Measurements from ENCODE around the gene SPSB3. TPM values are rescaled to one million over a fixed set of nuclear protein-coding genes. Genes with fewer than 3 reads are reported as not detected.

The SPSB3 gene
- total RNA-seq, 1 experiment from 2014 or later, result 12.4 TPM

GRCh38 chr16:1820096-1820945 lies 38.0 kb upstream of the SPSB3 start:
- Histone ChIP-seq H3K36me3 (no peaks in the 10 kb centered on the region), H3K4me1 (no peaks in the 10 kb centered on the region), H3K27ac (no peak overlapping the region), H3K9me3 (replicated peaks) (no peaks in the 10 kb centered on the region), H3K27me3 (no peaks in the 10 kb centered on the region), H3K4me3 (no peak overlapping the region)
- DNase-seq, result no peak

- no peaks in the 10 kb centered on the region for H3K27me3 ChIP-seq
- H3K36me3 ChIP-seq, result no peaks in the 10 kb centered on the region
- H3K4me3 ChIP-seq, result no peak overlapping the region
- H3K27ac ChIP-seq, result no peak overlapping the region
- H3K9me3 ChIP-seq (replicated peaks), result no peaks in the 10 kb centered on the region
- DNase-seq, result no peak
- no peaks in the 10 kb centered on the region for H3K4me1 ChIP-seq
These were observed 37.2 kb upstream of the SPSB3 start for GRCh38 chr16:1819611-1820010.

GRCh38 chr16:1818873-1819525 lies 36.6 kb upstream of the SPSB3 start:
- Histone ChIP-seq H3K4me3 (no peak overlapping the region), H3K27me3 (no peaks in the 10 kb centered on the region), H3K27ac (no peak overlapping the region), H3K4me1 (no peaks in the 10 kb centered on the region), H3K9me3 (replicated peaks) (no peaks in the 10 kb centered on the region), H3K36me3 (no peaks in the 10 kb centered on the region)
- DNase-seq, result no peak

- no peak overlapping the region for H3K4me3 ChIP-seq
- no peaks in the 10 kb centered on the region for H3K36me3 ChIP-seq
- no peak overlapping the region for H3K27ac ChIP-seq
- DNase-seq, result no peak
- no peaks in the 10 kb centered on the region for H3K27me3 ChIP-seq
- H3K9me3 ChIP-seq (replicated peaks), result no peaks in the 10 kb centered on the region
- H3K4me1 ChIP-seq, result no peaks in the 10 kb centered on the region
These were observed 36.0 kb upstream of the SPSB3 start for GRCh38 chr16:1818204-1818872.

GRCh38 chr16:1817716-1818115 lies 35.3 kb upstream of the SPSB3 start:
- H3K36me3 ChIP-seq, result no peaks in the 10 kb centered on the region
- DNase-seq, result no peak
- no peaks in the 10 kb centered on the region for H3K9me3 ChIP-seq (replicated peaks)
- H3K4me3 ChIP-seq, result no peak overlapping the region
- H3K27ac ChIP-seq, result no peak overlapping the region
- no peaks in the 10 kb centered on the region for H3K27me3 ChIP-seq
- H3K4me1 ChIP-seq, result no peaks in the 10 kb centered on the region

GRCh38 chr16:1817276-1817589 lies 34.9 kb upstream of the SPSB3 start:
- Histone ChIP-seq H3K4me1 (no peaks in the 10 kb centered on the region), H3K27me3 (no peaks in the 10 kb centered on the region), H3K36me3 (no peaks in the 10 kb centered on the region), H3K9me3 (replicated peaks) (no peaks in the 10 kb centered on the region), H3K4me3 (no peak overlapping the region), H3K27ac (no peak overlapping the region)
- DNase-seq, result no peak

GRCh38 chr16:1816396-1817275 lies 34.3 kb upstream of the SPSB3 start:
- H3K36me3 ChIP-seq, result no peaks in the 10 kb centered on the region
- no peaks in the 10 kb centered on the region for H3K9me3 ChIP-seq (replicated peaks)
- no peak overlapping the region for H3K27ac ChIP-seq
- no peaks in the 10 kb centered on the region for H3K4me1 ChIP-seq
- no peaks in the 10 kb centered on the region for H3K27me3 ChIP-seq
- H3K4me3 ChIP-seq, result no peak overlapping the region
- DNase-seq, result no peak

GRCh38 chr16:1815461-1815860 lies 33.1 kb upstream of the SPSB3 start:
- no peaks in the 10 kb centered on the region for H3K36me3 ChIP-seq
- H3K4me3 ChIP-seq, result no peak overlapping the region
- no peaks in the 10 kb centered on the region for H3K4me1 ChIP-seq
- no peaks in the 10 kb centered on the region for H3K27me3 ChIP-seq
- H3K27ac ChIP-seq, result no peak overlapping the region
- no peaks in the 10 kb centered on the region for H3K9me3 ChIP-seq (replicated peaks)
- no peak for DNase-seq

GRCh38 chr16:1812732-1813163 lies 30.4 kb upstream of the SPSB3 start:
- DNase-seq, result peak; percentile 76 to 81
- no peaks in the 10 kb centered on the region for H3K4me1 ChIP-seq
- no peak overlapping the region for H3K4me3 ChIP-seq
- no peaks in the 10 kb centered on the region for H3K27me3 ChIP-seq
- H3K27ac ChIP-seq, result no peak overlapping the region
- H3K9me3 ChIP-seq (replicated peaks), result no peaks in the 10 kb centered on the region
- no peaks in the 10 kb centered on the region for H3K36me3 ChIP-seq

GRCh38 chr16:1810536-1810935 lies 28.2 kb upstream of the SPSB3 start:
- H3K4me1 ChIP-seq, result no peaks in the 10 kb centered on the region

GRCh38 chr16:1810106-1810505 lies 27.7 kb upstream of the SPSB3 start:
- no peak for DNase-seq
- H3K9me3 ChIP-seq (replicated peaks), result no peaks in the 10 kb centered on the region
- no peak overlapping the region for H3K4me3 ChIP-seq
- no peaks in the 10 kb centered on the region for H3K4me1 ChIP-seq
- H3K27ac ChIP-seq, result no peak overlapping the region
- H3K27me3 ChIP-seq, result no peaks in the 10 kb centered on the region
- no peaks in the 10 kb centered on the region for H3K36me3 ChIP-seq

More at GRCh38 chr16:1810536-1810935, 28.2 kb upstream of the SPSB3 start:
- no peak overlapping the region for H3K4me3 ChIP-seq
- H3K36me3 ChIP-seq, result no peaks in the 10 kb centered on the region
- no peak overlapping the region for H3K27ac ChIP-seq
- H3K9me3 ChIP-seq (replicated peaks), result no peaks in the 10 kb centered on the region
- no peak for DNase-seq
- H3K27me3 ChIP-seq, result no peaks in the 10 kb centered on the region

GRCh38 chr16:1809281-1809801 lies 27.0 kb upstream of the SPSB3 start:
- Histone ChIP-seq H3K4me3 (no peak overlapping the region), H3K27me3 (no peaks in the 10 kb centered on the region), H3K9me3 (replicated peaks) (no peaks in the 10 kb centered on the region), H3K36me3 (no peaks in the 10 kb centered on the region), H3K27ac (no peak overlapping the region), H3K4me1 (no peaks in the 10 kb centered on the region)
- no peak for DNase-seq

GRCh38 chr16:1808691-1809090 lies 26.3 kb upstream of the SPSB3 start:
- no peaks in the 10 kb centered on the region for H3K4me1 ChIP-seq
- H3K4me3 ChIP-seq, result no peak overlapping the region
- H3K9me3 ChIP-seq (replicated peaks), result no peaks in the 10 kb centered on the region
- H3K27me3 ChIP-seq, result no peaks in the 10 kb centered on the region
- no peak for DNase-seq
- no peak overlapping the region for H3K27ac ChIP-seq
- no peaks in the 10 kb centered on the region for H3K36me3 ChIP-seq

GRCh38 chr16:1807626-1808025 lies 25.3 kb upstream of the SPSB3 start:
- Histone ChIP-seq H3K36me3 (no peaks in the 10 kb centered on the region), H3K27ac (no peak overlapping the region), H3K4me3 (no peak overlapping the region), H3K27me3 (no peaks in the 10 kb centered on the region), H3K9me3 (replicated peaks) (no peaks in the 10 kb centered on the region), H3K4me1 (no peaks in the 10 kb centered on the region)
- no peak for DNase-seq
